H1 (cell line): ENCODE data around the gene GMNC. TPM values are rescaled to one million over a fixed set of nuclear protein-coding genes. Genes with fewer than 3 reads are reported as not detected.

Experiments
- CHD7 ChIP-seq: fragments of 300-600 bp; sonication (generic); IDR thresholded peaks from 2 replicates; pipeline ENCODE4 v1.7.1; 2012; ENCODE audit warnings: low read length, moderate library complexity, mild to moderate bottlenecking, inconsistent platforms; ENCODE audit not compliant: insufficient replicate concordance
- CREB1 ChIP-seq: IDR thresholded peaks from 2 replicates; pipeline ENCODE4 v1.6.1; 2012; ENCODE audit warnings: inconsistent platforms
- KDM1A ChIP-seq: fragments of 200-600, 300-600 bp; sonication (generic); IDR thresholded peaks from 2 replicates; pipeline ENCODE4 v1.7.1; 2016; ENCODE audit warnings: mild to moderate bottlenecking, low read length, borderline replicate concordance
- KDM4A ChIP-seq: IDR thresholded peaks from one replicate; pipeline ENCODE4 v1.7.1; 2012; ENCODE audit warnings: low read depth, mild to moderate bottlenecking, moderate library complexity, low read length, inconsistent platforms; ENCODE audit not compliant: severe bottlenecking
- KDM5A ChIP-seq: fragments of 200-600 bp; IDR thresholded peaks from 2 replicates; pipeline ENCODE4 v1.7.1; 2012; ENCODE audit warnings: mild to moderate bottlenecking, low read length, inconsistent platforms, mixed read lengths
- SRF ChIP-seq: IDR thresholded peaks from 2 replicates; pipeline ENCODE4 v1.6.1; 2011; ENCODE audit warnings: mild to moderate bottlenecking, low read depth, low read length, moderate library complexity
- polyA plus RNA-seq, 7 experiments: library from polyadenylated mRNA; depleted of rRNA in 3 of 7; stranded (reverse) in 5 of 7; unstranded in 2 of 7; fragments of >200 nt in 5 of 7; fragments of 200-250 nt in 2 of 7; gene quantifications; 1 replicate in 5 of 7; 2 replicates in 1 of 7; 4 replicates in 1 of 7; pipeline versions ENCODE4 v1.2.1 to v1.2.3, GENCODE V29; 2011 to 2013; ENCODE audit warnings: missing spikeins in 2 of 7, mixed read lengths in 2 of 7
- total RNA-seq: library from RNA; stranded (reverse); fragmentation: NEBNext Ultra II Directional; extraction: Animal tissue kit (Norgen Biotek cat#: 25700); gene quantifications from 2 replicates; pipeline ENCODE4 v1.2.1, GENCODE V29; 2021

GMNC gene
- total and polyA plus RNA-seq, 2 of the 8 experiments (the other 6 are each of a cell fraction or from before 2014, with no cell fraction given): 0.05 to 0.24 TPM

GRCh38 chr3:190867071-190867470 is 4.6 kb upstream of the GMNC start (continued):
- TF ChIP-seq KDM4A: no peak
- TF ChIP-seq KDM5A: no peak
- no peak for TF ChIP-seq KDM1A
- TF ChIP-seq CHD7: no peak
- no peak for TF ChIP-seq SRF
- TF ChIP-seq CREB1: no peak
